DMS114 treated with DMSO at 0.1 percent for 48 hours (cell line): ENCODE data around the gene ACBD7.

Experiments used
- DNase-seq: peaks from one replicate; lab custom pipeline; 2025; ENCODE audit not compliant: unreplicated experiment; lab: John Stamatoyannopoulos, UW

Gene ACBD7

DNA sequence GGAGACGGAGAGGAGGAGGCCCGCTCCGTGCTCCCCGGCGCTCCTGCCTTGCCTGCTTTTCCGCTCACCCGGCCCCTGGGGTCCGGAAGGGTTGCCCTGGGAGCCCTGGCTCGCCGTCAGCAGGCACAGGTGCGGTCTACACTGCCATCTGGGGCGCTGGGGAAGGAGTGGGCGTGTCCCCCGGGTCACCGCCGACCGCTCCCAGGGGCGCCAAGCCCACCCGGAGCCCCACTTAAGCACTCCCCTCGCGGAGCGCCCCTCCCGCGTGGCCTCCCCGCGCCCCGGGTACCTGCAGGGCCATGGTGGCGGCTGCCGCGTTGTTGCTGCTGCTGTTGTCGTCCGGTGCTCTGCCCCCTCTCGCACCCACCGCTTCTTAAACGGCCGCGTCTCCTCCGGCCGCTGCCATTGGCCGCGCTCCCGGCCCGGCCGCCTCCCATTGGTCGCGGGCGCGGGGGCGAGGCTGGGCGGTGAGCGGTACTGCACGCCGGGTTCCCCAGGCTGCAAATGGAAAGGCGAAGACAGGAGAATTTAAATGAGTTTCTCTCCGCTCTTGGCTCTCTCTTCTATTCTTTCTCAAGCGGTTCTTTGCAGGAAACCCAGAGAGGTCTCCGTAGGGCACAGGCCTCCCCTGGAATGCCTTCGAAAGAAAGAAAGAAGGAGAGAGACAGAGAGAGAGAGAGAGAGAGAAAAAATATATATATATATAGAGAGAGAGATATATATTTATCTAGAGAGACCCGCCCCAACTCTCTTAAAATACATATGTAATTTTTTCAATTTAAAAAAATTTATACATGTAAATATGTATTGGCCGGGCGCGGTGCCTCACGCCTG, at the start of gene ACBD7:
TSS of gene ACBD7 (minus strand) at position 349 of the 834 bp plus-strand sequence. CDS start at position 301, 48 bp downstream.
- DNase-seq: peak; percentile 89

DNA sequence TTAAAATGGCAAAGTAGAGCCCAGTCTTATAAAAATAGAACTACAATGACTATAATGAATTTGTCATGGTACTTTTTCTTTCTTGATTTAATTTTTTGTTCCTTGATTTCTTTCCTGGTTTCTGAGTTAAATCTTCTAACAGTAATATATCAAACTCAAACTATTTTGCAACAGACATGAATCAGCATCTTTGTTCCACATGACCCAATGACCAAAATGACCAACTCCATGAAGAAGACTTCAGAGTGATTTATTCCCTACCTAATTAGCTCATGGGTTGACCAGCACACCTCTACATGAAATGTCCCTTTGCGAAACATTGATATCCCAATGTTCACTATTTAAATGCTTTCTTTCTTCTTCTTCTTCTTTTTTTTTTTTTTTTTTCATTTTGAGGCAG, 49.1 kb upstream of the ACBD7 start:
- DNase-seq: no peak

DNA sequence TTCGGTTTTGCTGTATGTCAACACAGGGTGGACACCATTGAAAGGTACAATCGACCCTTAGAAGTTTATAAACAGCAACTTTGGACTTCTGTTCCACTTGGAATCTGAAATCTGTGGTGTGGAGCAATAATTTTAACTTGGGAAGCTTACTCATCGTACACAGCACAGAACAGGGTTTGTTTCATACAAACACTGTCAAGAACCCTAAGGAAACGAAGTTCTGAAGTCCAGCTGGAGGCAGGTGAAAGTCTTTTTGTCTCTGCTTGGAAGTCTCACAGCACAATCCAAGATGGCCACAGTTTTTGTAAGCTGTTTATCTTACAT, 48.4 kb upstream of the ACBD7 start:
- no peak for DNase-seq

DNA sequence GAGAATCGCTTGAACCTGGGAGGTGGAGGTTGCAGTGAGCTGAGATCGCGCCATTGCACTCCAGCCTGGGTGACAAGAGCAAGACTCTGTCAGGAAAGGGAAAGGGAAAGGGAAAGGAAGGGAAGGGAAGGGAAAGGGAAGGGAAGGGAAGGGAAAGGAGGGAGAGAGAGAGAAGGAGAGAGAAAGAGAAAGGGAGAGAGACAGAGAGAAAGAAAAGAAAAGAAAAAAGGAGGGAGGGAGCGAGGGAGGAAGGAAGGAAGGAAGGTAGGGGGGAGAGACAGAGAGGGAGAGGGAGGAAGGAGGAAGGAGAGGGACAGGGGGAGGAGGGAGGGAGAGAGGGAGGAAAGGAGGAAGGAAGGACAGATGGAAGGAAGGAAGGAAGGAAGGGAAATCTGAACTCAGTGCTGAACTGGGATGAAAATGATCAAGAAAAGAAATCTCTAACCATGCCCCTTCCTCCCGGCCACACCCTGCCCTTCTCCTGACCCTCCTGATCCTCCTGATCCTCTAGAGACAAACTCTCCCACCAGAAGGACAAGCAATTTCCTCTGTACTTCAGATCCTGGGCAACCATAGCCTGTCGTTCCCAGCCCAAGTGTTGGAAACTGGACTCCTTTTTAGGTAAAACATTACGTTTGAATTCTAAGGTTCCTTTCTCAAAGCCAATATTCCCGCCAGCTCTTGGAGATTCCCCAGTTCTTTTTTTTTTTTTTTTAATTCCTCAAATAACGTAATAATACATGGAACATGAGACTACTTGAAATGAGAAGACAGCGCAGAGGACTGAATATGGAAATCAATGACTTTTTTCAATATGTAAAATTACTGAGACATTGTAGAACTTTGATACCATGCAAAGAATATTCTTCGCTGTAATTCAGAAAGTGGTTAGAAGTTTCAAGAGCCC, 47.8 kb upstream of the ACBD7 start:
- no peak for DNase-seq

DNA sequence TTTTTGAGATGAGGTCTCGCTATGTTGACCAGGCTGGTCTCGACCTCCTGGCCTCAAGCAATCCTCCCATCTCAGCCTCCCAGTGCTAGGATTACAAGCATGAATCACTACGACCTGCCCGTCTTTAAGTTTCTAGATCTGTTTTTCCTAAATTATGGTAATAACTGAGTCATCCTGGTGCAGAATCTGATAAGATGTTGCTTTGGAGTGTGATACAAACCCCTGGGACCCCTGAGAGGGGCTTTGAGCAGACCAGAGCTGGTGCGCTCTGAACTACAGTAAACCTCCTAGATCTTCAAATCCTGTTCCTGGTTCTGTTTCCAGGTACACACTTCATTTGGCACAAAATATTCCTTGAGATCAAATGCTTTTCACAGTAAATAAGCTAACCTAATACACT, 42.8 kb upstream of the ACBD7 start:
- no peak for DNase-seq

DNA sequence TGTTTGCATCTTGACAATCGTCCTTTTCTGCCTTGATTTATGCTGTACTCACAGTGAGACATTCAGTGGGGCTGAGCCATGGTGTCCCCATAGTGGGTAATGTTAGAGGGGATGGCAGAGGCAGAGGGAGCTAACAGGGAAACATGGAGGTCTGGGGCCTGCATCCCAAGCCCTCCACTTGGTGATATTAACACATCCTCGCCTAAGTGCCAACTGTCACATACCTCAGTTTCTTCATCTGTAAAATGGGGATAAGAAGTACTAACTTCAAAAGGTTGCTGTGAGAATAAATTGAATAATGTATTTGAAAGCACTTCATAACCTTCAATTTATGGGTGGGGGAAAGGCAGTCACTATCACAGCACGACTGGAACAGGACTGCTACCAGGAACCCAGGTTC, 36.3 kb upstream of the ACBD7 start:
- no peak for DNase-seq

DNA sequence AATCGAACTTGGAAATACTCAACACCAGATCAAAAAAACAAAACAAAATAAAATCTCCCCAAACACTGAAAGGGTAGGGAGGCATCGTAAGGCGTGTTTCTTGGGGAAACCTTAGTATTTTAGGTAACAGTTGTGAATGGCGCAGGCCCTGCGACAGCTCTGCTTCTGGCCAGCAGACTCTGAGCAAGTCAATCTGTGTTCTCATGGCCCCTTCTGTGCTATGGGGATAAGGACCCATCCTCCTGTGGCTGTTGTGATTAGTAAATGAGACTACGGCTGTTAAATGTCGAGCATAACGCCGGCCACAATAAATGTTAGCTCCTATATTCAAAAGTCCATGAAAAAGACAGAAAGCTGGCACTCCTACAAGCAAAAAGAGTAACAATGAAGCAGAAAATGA, 35.6 kb upstream of the ACBD7 start:
- no peak for DNase-seq

DNA sequence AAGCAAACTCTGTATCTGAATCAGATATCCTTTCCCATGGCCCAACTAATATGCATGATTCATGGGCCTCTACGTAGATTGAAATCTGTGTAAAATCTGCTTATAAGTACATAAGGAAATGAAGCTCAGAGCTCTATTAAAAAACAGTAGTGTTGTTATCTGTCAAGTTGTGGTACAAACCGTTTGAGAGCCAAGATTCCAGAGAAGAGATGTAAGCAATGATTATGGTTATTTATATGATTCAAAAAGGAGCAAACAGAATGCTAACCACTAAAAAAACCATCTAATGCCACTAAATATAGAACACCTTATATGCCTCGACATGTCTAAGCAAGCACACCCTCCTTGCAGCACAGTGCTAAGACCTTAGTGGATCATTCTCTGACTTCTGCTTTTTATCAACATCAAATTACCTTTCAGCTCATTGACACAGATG, 35.2 kb upstream of the ACBD7 start:
- DNase-seq: no peak

DNA sequence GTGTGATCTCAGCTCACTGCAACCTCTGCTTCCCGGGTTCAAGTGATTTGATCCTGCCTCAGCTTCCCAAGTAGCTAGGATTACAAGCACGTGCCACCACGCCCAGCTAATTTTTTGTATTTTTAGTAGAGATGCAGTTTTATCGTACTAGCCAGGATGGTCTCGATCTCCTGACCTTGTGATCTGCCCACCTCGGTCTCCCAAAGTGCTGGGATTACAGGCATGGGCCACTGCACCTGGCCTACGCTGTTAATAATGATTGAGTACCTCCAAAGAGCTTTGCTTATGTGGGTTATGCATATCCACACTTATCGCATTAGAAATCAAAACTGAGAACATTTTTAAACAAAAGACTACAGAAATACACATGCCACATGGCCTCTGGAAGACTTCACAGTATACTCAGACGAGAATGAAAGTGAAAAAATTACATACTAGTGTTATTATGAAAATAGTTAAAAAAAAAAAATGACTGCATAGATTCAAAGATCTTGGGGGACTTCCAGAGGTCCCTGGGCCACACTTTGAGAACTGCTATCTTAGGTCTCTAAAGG, 34.0 kb upstream of the ACBD7 start:
- no peak for DNase-seq

DNA sequence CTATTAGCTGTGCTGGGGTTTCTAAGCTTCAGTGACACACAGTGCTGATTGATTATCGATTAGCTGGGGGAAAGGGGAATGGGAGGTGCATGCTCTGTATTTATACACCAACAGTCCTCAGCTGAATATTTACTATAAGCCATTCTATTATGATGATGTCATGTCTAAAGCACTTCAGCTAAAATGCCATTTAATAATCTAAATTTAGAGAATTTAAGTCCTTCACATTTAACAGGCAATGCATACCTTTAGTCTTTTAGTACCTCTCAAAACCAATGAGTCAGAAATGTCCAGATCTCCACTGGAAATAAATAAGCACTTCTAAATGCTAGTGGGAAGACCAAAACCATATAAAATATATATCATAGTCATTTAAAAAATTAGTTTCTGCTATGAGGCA, 33.1 kb upstream of the ACBD7 start:
- no peak for DNase-seq

DNA sequence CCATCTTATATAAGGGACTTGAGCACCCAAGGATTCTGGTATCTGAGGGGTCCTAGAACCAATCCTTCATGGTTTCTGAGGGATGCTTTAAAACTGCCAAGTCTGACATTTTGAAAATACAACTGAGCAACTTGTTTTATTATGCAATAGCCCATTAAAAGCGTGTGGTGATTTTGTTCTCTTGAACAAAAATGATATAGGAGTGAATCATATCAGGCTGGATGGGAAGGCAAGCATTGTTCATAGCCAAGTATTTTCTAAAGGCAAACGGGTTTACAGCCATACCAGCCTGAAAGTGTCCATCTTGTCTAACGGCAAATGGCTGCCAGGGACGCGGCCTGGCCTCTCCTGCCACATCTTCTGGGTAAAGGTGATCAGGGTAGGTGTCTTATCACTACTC, 31.9 kb upstream of the ACBD7 start:
- no peak for DNase-seq

DNA sequence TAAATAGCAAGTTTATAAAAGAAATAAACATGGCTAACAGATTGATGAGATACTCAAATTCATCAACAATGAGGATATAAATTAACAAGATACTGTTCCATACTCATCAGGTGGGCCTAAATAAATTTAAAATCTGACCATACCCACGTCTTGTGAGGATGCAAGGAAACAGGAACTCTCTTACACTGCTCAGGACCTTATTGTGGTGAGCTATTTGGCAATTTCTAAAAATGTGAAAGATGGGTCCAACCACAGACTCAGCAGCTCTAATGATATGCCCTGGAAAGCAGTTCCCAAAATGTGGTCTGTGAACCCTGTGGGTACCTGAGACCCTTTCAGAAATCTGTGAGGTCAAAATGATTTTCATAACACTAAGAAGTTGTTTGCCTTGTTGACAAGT, 30.0 kb upstream of the ACBD7 start:
- no peak for DNase-seq

DNA sequence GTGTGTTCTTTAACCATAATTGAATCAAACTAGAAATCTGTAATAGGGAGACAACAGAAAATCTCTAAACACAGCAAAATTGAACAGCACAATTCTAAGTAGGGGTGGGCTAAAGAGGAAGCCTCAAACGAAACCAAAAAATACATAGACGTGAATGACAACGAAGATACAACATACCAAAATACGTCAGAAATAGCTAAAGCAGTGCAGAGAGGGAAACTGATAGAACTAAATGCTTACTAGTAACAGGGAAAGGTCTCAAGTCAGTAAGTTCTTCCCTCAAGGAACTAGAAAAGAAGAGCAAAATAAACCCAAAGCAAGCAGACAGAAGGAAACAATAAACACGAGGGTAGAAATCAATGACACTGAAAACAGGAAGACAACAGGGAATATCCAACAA, 27.6 kb upstream of the ACBD7 start:
- DNase-seq: no peak

DNA sequence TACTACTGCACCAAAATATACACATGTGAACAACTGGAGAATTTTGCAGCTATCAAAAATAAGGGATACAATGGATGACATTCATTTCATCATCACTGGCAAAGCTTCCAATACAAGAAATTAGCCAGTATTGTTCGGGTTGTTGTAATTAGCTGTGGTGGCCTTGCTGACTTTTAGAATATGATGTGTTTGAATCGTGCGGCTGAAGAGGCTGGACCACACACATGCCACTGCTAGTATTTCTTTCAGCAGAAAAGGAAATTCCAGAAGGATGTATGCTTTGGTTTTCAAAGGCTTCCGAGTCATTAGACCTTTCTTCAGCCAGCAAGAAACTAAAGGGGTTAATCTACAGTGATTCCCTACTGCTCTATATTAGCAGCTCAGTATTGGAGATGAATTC, 25.2 kb upstream of the ACBD7 start:
- DNase-seq: no peak

DNA sequence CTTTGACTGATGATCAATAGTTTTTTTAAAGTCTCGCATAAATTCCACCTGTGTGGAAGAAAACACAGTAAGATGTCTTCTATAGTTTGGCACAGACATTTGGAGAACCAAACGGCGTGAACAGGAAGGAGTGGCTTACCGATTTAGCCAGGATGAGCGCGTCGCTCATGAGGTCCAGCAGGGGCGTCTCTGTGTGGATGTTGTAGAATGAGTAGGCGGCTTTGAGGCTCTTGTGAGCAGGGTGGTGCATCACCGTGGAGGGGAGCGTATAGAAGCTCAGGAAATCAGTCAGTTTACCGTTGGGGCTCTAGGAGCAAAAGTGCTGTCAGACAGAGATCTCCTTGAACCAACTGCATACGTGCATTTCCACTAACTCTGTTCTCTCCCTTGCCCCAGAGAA, 24.1 kb upstream of the ACBD7 start:
- DNase-seq: no peak

DNA sequence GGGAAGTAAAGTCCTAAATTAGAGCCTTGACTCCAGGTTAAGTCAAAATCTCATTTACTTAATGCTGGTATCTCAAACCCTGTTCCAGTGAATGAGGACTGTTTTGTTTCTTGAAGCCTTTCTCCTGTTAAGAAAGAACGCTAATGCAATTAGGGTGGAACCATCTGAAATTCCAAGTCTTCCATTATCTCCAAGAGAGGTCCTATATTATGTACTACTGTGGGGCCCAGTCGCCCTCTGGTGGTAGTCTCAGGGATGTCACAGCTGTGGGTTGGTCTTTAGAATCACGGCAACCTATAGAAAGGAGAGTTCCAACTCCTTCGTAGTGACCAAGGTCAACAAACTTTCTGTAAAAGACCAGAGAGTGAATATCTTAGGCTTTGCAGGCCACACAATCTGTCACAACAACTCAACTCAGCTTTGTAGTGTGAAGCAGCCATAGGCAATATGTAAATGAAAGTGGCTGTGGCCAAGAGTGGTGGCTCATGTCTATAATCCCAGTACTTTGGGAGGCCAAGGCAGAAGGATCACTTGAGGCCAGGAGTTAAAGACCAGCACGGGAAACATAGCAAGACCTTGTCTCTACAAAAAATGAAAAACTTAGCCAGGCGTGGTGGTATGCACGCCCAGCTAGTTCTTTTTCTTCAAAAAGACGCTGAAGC, 17.9 kb upstream of the ACBD7 start:
- DNase-seq: peak; percentile 68

DNA sequence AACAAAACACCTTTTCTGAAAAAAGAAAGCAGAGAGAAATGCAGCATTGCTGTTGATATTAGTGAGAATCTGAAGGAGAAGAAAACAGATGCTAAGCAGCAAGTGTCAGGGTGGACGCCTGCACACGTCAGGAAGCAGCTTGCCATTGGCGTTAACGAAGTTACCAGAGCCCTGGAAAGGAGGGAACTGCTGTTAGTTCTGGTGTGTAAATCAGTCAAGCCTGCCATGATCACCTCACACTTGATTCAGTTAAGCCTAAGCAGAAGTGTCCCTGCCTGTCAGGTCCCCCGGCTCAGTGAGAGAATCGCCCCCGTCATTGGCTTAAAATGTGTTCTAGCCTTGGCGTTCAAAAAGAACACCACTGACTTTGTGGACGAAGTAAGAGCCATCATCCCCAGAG, 14.9 kb upstream of the ACBD7 start:
- DNase-seq: no peak

DNA sequence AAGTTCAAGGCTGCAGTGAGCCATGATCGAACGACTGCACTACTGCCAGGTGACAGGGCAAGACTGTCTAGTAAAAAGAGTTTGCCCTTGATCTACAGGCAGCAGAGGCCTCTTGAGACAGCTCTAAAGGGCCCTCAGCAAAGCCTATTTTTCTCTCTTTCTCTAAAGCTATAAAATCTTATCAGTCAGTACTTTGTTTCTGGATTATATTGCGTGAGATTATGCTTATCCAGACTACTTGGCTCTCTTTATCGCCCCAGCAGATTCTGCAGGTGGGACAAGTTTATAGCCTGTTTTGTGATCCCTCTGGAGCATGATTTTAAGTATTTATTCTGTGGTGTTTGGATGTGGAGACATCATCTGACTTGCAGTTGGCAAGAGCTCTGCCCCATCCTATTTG, 11.3 kb upstream of the ACBD7 start:
- no peak for DNase-seq

DNA sequence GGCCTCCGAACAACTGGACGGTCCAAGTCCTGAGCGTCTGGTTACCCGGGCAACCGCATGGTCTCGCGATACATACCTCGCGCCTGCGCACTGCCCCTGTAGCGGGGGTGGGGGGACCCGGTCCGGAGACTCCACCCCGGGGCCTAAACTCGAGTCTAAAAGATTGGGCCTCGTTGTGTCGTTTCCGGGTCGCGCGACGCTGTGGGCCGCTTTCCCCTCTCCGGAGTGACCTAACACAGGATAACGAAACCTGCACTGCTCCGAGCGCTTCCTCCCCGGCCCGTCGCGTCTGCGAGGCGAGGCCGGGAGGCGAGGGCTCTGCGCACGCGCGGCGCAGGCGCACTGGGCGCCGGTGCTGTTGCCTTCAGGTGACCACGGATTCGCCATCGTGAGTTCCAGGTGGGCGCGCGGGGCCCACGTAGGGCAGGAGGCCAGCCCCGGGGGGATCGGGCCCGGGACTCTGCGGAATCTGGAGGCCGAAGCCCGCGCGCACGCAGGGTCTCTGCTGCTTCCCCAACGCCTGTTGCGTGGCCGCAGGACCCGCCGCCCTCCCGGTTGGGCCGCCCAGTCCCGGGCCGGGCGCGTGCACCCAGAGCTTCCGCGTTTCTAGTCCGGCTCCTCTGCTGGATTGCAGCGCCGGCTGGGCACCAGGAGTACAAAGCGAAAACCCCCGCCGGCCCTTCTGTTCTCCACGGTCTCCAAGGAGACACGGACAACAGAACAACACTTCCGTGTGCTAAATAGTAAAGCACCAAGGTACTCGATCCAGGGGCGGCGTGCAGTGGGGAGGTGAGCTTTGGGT, 8.6 kb upstream of the ACBD7 start, which contains the start of gene RPP38:
TSS of gene RPP38 (plus strand) at position 345 of the 802 bp plus-strand sequence. CDS start 5,960 bp downstream, outside the sequence.
- peak; percentile 91 for DNase-seq

DNA sequence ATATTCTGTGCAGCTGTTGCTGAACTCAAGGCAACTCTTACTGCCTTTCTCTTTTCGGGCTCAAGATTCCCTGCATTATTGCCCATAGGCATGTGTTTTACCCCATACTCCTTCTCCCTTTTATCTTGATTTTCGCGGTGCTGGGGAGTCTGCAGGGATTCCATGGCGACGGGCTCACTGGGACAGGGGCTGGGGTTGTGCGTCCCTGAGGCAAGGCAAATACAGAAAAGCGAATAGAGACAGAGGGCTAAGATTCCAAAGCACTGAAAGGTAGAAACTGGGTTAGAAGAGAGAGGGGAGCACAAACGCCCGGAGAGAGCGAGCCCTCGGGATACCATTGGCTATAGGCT, 8.1 kb upstream of the ACBD7 start:
- no peak for DNase-seq
